ENCODE results near the gene SUFU.

- TF ChIP-seq CTCF (IDR thresholded peaks at IDR 0.05) (no peak), POLR2A (IDR thresholded peaks at IDR 0.05) (no peak)
Observed at GRCh38 chr10:102627291-102627735, 123.5 kb downstream of the SUFU start.
